ENCODE data around the gene SBSN.
A peak's percentile ranks its signal among the peaks of the same experiment; 100 is the strongest.

SBSN gene

GRCh38 chr19:35559281-35559659 is 31.2 kb upstream of the SBSN start:
- Histone ChIP-seq H3K4me1 (ENCODE audit: control extremely low read depth in 1 of 4, control insufficient read depth in 4 of 4, insufficient read depth in 4 of 4, low read length in 3 of 4) (peaks cover 0 to 14% (median 9%) of the 10 kb centered on the region in 4 experiments), H3K4me3 (ENCODE audit: control insufficient read depth in 1 of 7, extremely low read depth in 1 of 7, insufficient read depth in 4 of 7, low read depth in 2 of 7, low read length in 6 of 7) (no peak overlapping the region), H3K36me3 (ENCODE audit: control insufficient read depth in 4 of 4, insufficient read depth in 4 of 4, low read length in 3 of 4) (no peaks in the 10 kb centered on the region), H3K27ac (ENCODE audit: insufficient read depth in 1 of 2, low read depth in 1 of 2, low read length in 2 of 2, poor library complexity in 1 of 2, severe bottlenecking in 2 of 2) (no peak overlapping the region), H3K9me3 (ENCODE audit: control extremely low read depth in 1 of 5, control insufficient read depth in 4 of 5, insufficient read depth in 2 of 5, low read depth in 1 of 5, low read length in 4 of 5) (no peaks in the 10 kb centered on the region), H3K27me3 (replicated peaks in 2 of 5; ENCODE audit: control insufficient read depth in 4 of 5, insufficient read depth in 5 of 5, low read length in 4 of 5) (peaks cover 0 to 60% (median 25%) of the 10 kb centered on the region in 5 experiments)
- peak in 2 of 3 donors; percentile 49 to 55 for DNase-seq
- 83% methylated on average over 9 of the region's 11 CpGs for WGBS (ENCODE audit: insufficient coverage)
- ChIA-PET POLR2A (no interaction called here), CTCF (interaction anchor here (0.8 to 2.7 kb wide), 2 partner anchors 11 to 33 kb away, joined by 3 to 19 read pairs; no protein-coding TSS in a partner anchor)

- no peak for DNase-seq
- peaks cover 0 to 14% (median 9%) of the 10 kb centered on the region in 4 experiments for H3K4me1 ChIP-seq (ENCODE audit: control extremely low read depth in 1 of 4, control insufficient read depth in 4 of 4, insufficient read depth in 4 of 4, low read length in 3 of 4)
- no peaks in the 10 kb centered on the region for H3K36me3 ChIP-seq (ENCODE audit: control insufficient read depth in 4 of 4, insufficient read depth in 4 of 4, low read length in 3 of 4)
- H3K4me3 ChIP-seq (ENCODE audit: control insufficient read depth in 1 of 7, extremely low read depth in 1 of 7, insufficient read depth in 4 of 7, low read depth in 2 of 7, low read length in 6 of 7): peak overlapping the region in 3 of 7 experiments; percentile 56 to 60 (median 60)
- POLR2A ChIA-PET: no interaction called here
- H3K27ac ChIP-seq (ENCODE audit: insufficient read depth in 1 of 2, low read depth in 1 of 2, low read length in 2 of 2, poor library complexity in 1 of 2, severe bottlenecking in 2 of 2): no peak overlapping the region
- CTCF ChIA-PET: interaction anchor here (1.4 to 2.7 kb wide), 2 partner anchors 10 to 50 kb away, joined by 3 to 19 read pairs; no protein-coding TSS in a partner anchor
- 38% methylated on average over 39 of the region's 53 CpGs for WGBS (ENCODE audit: insufficient coverage)
- H3K27me3 ChIP-seq (replicated peaks in 2 of 5; ENCODE audit: control insufficient read depth in 4 of 5, insufficient read depth in 5 of 5, low read length in 4 of 5): peaks cover 0 to 60% (median 25%) of the 10 kb centered on the region in 5 experiments
- no peaks in the 10 kb centered on the region for H3K9me3 ChIP-seq (ENCODE audit: control extremely low read depth in 1 of 5, control insufficient read depth in 4 of 5, insufficient read depth in 2 of 5, low read depth in 1 of 5, low read length in 4 of 5)
Measured at GRCh38 chr19:35558400-35559280, 30.5 kb upstream of the SBSN start.

GRCh38 chr19:35557539-35558399 is 29.7 kb upstream of the SBSN start:
- Histone ChIP-seq H3K9me3 (ENCODE audit: control extremely low read depth in 1 of 5, control insufficient read depth in 4 of 5, insufficient read depth in 2 of 5, low read depth in 1 of 5, low read length in 4 of 5) (no peaks in the 10 kb centered on the region), H3K27me3 (replicated peaks in 2 of 5; ENCODE audit: control insufficient read depth in 4 of 5, insufficient read depth in 5 of 5, low read length in 4 of 5) (peaks cover 0 to 57% (median 25%) of the 10 kb centered on the region in 5 experiments), H3K36me3 (ENCODE audit: control insufficient read depth in 4 of 4, insufficient read depth in 4 of 4, low read length in 3 of 4) (no peaks in the 10 kb centered on the region), H3K27ac (ENCODE audit: insufficient read depth in 1 of 2, low read depth in 1 of 2, low read length in 2 of 2, poor library complexity in 1 of 2, severe bottlenecking in 2 of 2) (no peak overlapping the region), H3K4me3 (ENCODE audit: control insufficient read depth in 1 of 7, extremely low read depth in 1 of 7, insufficient read depth in 4 of 7, low read depth in 2 of 7, low read length in 6 of 7) (peak overlapping the region in 5 of 7 experiments; percentile 33 to 60 (median 56)), H3K4me1 (ENCODE audit: control extremely low read depth in 1 of 4, control insufficient read depth in 4 of 4, insufficient read depth in 4 of 4, low read length in 3 of 4) (peaks cover 0 to 14% (median 9%) of the 10 kb centered on the region in 4 experiments)
- WGBS (ENCODE audit: insufficient coverage): 5% methylated on average over 38 of the region's 60 CpGs
- ChIA-PET POLR2A (no interaction called here), CTCF (interaction anchor here (0.8 to 2.7 kb wide), 3 partner anchors 9 to 51 kb away, joined by 3 to 19 read pairs (median 4); no protein-coding TSS in a partner anchor)
- peak; percentile 68 to 84 (median 81) for DNase-seq

GRCh38 chr19:35556846-35557538 is 28.9 kb upstream of the SBSN start:
- ChIA-PET CTCF (interaction anchor here (0.7 to 2.3 kb wide), 6 partner anchors 15 to 91 kb away, joined by 3 to 8 read pairs (median 4); partner anchors contain the start of gene COX6B1), POLR2A (no interaction called here)
- Histone ChIP-seq H3K36me3 (ENCODE audit: control insufficient read depth in 4 of 4, insufficient read depth in 4 of 4, low read length in 3 of 4) (no peaks in the 10 kb centered on the region), H3K4me1 (ENCODE audit: control extremely low read depth in 1 of 4, control insufficient read depth in 4 of 4, insufficient read depth in 4 of 4, low read length in 3 of 4) (peaks cover 0 to 14% (median 9%) of the 10 kb centered on the region in 4 experiments), H3K27ac (ENCODE audit: insufficient read depth in 1 of 2, low read depth in 1 of 2, low read length in 2 of 2, poor library complexity in 1 of 2, severe bottlenecking in 2 of 2) (no peak overlapping the region), H3K9me3 (ENCODE audit: control extremely low read depth in 1 of 5, control insufficient read depth in 4 of 5, insufficient read depth in 2 of 5, low read depth in 1 of 5, low read length in 4 of 5) (no peaks in the 10 kb centered on the region), H3K27me3 (replicated peaks in 2 of 5; ENCODE audit: control insufficient read depth in 4 of 5, insufficient read depth in 5 of 5, low read length in 4 of 5) (peaks cover 0 to 53% (median 25%) of the 10 kb centered on the region in 5 experiments), H3K4me3 (ENCODE audit: control insufficient read depth in 1 of 7, extremely low read depth in 1 of 7, insufficient read depth in 4 of 7, low read depth in 2 of 7, low read length in 6 of 7) (peak overlapping the region in 1 of 7 experiments; percentile 46)
- 91% methylated on average over 16 of the region's 16 CpGs for WGBS (ENCODE audit: insufficient coverage)
- DNase-seq: no peak

- Histone ChIP-seq H3K9me3 (ENCODE audit: control extremely low read depth in 1 of 5, control insufficient read depth in 4 of 5, insufficient read depth in 2 of 5, low read depth in 1 of 5, low read length in 4 of 5) (no peaks in the 10 kb centered on the region), H3K4me3 (ENCODE audit: control insufficient read depth in 1 of 7, extremely low read depth in 1 of 7, insufficient read depth in 4 of 7, low read depth in 2 of 7, low read length in 6 of 7) (no peak overlapping the region), H3K36me3 (ENCODE audit: control insufficient read depth in 4 of 4, insufficient read depth in 4 of 4, low read length in 3 of 4) (no peaks in the 10 kb centered on the region), H3K27me3 (replicated peaks in 2 of 5; ENCODE audit: control insufficient read depth in 4 of 5, insufficient read depth in 5 of 5, low read length in 4 of 5) (peaks cover 0 to 48% (median 23%) of the 10 kb centered on the region in 5 experiments), H3K27ac (ENCODE audit: insufficient read depth in 1 of 2, low read depth in 1 of 2, low read length in 2 of 2, poor library complexity in 1 of 2, severe bottlenecking in 2 of 2) (no peak overlapping the region), H3K4me1 (ENCODE audit: control extremely low read depth in 1 of 4, control insufficient read depth in 4 of 4, insufficient read depth in 4 of 4, low read length in 3 of 4) (peaks cover 0 to 14% (median 9%) of the 10 kb centered on the region in 4 experiments)
- ChIA-PET POLR2A (no interaction called here), CTCF (interaction anchor here (0.6 to 2.3 kb wide), 5 partner anchors 14 to 92 kb away, joined by 4 to 8 read pairs (median 4); partner anchors contain the start of gene COX6B1)
- DNase-seq: no peak
- WGBS (ENCODE audit: insufficient coverage): 95% methylated on average over 6 of the region's 9 CpGs
Measured at GRCh38 chr19:35556025-35556590, 28.0 kb upstream of the SBSN start.

- DNase-seq: no peak
- no peak overlapping the region for H3K27ac ChIP-seq (ENCODE audit: insufficient read depth in 1 of 2, low read depth in 1 of 2, low read length in 2 of 2, poor library complexity in 1 of 2, severe bottlenecking in 2 of 2)
- no peak overlapping the region for H3K4me3 ChIP-seq (ENCODE audit: control insufficient read depth in 1 of 7, extremely low read depth in 1 of 7, insufficient read depth in 4 of 7, low read depth in 2 of 7, low read length in 6 of 7)
- peaks cover 0 to 14% (median 9%) of the 10 kb centered on the region in 4 experiments for H3K4me1 ChIP-seq (ENCODE audit: control extremely low read depth in 1 of 4, control insufficient read depth in 4 of 4, insufficient read depth in 4 of 4, low read length in 3 of 4)
- POLR2A ChIA-PET: no interaction called here
- H3K36me3 ChIP-seq (ENCODE audit: control insufficient read depth in 4 of 4, insufficient read depth in 4 of 4, low read length in 3 of 4): peaks cover 0 to 3% (median 0%) of the 10 kb centered on the region in 4 experiments
- 92% methylated on average over 18 of the region's 30 CpGs for WGBS (ENCODE audit: insufficient coverage)
- CTCF ChIA-PET: interaction anchor here (1.5 to 2.3 kb wide), 3 partner anchors 13 to 45 kb away, joined by 4 to 8 read pairs (median 7); no protein-coding TSS in a partner anchor
- H3K9me3 ChIP-seq (ENCODE audit: control extremely low read depth in 1 of 5, control insufficient read depth in 4 of 5, insufficient read depth in 2 of 5, low read depth in 1 of 5, low read length in 4 of 5): no peaks in the 10 kb centered on the region
- H3K27me3 ChIP-seq (replicated peaks in 2 of 5; ENCODE audit: control insufficient read depth in 4 of 5, insufficient read depth in 5 of 5, low read length in 4 of 5): peaks cover 0 to 42% (median 19%) of the 10 kb centered on the region in 5 experiments
Measured at GRCh38 chr19:35555301-35556005, 27.3 kb upstream of the SBSN start.
